ENCODE measurements around the gene BBLN.

DNA sequence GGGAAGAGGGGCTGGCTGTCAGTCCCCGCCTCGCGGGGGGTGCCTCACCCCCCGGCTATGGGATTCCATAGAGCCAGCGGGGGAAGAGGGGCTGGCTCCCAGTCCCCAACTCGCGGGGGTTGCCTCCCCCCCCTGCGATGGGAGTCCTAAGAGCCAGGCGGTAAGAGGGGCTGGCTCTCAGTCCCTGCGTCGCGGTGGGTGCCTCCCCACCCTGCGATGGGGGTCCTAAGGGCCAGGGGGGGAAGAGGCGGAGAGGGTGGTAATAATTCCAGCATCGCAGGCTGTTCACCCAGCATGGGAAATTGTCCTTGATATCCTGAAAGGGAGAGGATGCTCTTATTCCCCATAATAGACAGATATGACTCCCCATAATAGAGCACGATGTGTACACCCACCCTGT is 20.4 kb upstream of the BBLN start:
- TF ChIP-seq CTCF (IDR thresholded peaks at IDR 0.05), result no peak
- no peak for TF ChIP-seq ZFX (IDR thresholded peaks at IDR 0.05; ENCODE audit: borderline replicate concordance)
